Left renal pelvis (tissue), 4 donors: ENCODE measurements around the gene PALD1. TPM values are rescaled to one million over a fixed set of nuclear protein-coding genes. Genes with fewer than 3 reads are reported as not detected.

Experiments used
- DNase-seq, 4 donors: peaks; one replicate each; pipeline ENCODE4 v3.0.0-alpha.2; 2013; ENCODE audit warnings: low read depth in 4 of 4, low spot score in 3 of 4
- polyA plus RNA-seq, 4 donors: library from polyadenylated mRNA; unstranded; fragments of 120-200 nt; gene quantifications; one replicate each; pipeline ENCODE4 v1.2.1, GENCODE V29; 2013; ENCODE audit not compliant: insufficient read length in 4 of 4

PALD1 gene
- polyA plus RNA-seq, 4 donors = 9.2 to 11.8 (median 10.6) TPM

GRCh38 chr10:70549351-70549961, 70.9 kb downstream of the PALD1 start:
- DNase-seq = no peak

GRCh38 chr10:70549962-70550458, 71.4 kb downstream of the PALD1 start:
- no peak for DNase-seq

GRCh38 chr10:70550459-70550858, 71.9 kb downstream of the PALD1 start:
- no peak for DNase-seq

- DNase-seq = no peak
Measured at GRCh38 chr10:70551466-70551865, 72.9 kb downstream of the PALD1 start.

GRCh38 chr10:70551971-70552422, 73.4 kb downstream of the PALD1 start:
- peak in 1 of 4 donors; percentile 50 for DNase-seq

- no peak for DNase-seq
Measured at GRCh38 chr10:70552586-70552985, 74.0 kb downstream of the PALD1 start.

GRCh38 chr10:70555371-70555770, 76.8 kb downstream of the PALD1 start:
- no peak for DNase-seq

- DNase-seq = no peak
Measured at GRCh38 chr10:70557086-70557845, 78.7 kb downstream of the PALD1 start.

GRCh38 chr10:70557876-70558275, 79.3 kb downstream of the PALD1 start:
- DNase-seq = no peak

GRCh38 chr10:70558295-70558694, 79.7 kb downstream of the PALD1 start:
- no peak for DNase-seq

GRCh38 chr10:70558871-70559810, 80.6 kb downstream of the PALD1 start:
- DNase-seq = no peak

GRCh38 chr10:70559861-70560260, 81.3 kb downstream of the PALD1 start:
- DNase-seq = no peak

- DNase-seq = no peak
Measured at GRCh38 chr10:70560511-70560941, 82.0 kb downstream of the PALD1 start.

GRCh38 chr10:70561070-70561469, 82.5 kb downstream of the PALD1 start:
- no peak for DNase-seq

- no peak for DNase-seq
Measured at GRCh38 chr10:70561558-70561957, 83.0 kb downstream of the PALD1 start.

- no peak for DNase-seq
Measured at GRCh38 chr10:70562036-70562755, 83.6 kb downstream of the PALD1 start.

- no peak for DNase-seq
Measured at GRCh38 chr10:70563230-70563629, 84.7 kb downstream of the PALD1 start.

GRCh38 chr10:70564113-70564725, 85.7 kb downstream of the PALD1 start:
- no peak for DNase-seq

GRCh38 chr10:70564901-70565351, 86.4 kb downstream of the PALD1 start:
- no peak for DNase-seq
